Measurements from ENCODE around the gene KRT25. TPM values are rescaled to one million over a fixed set of nuclear protein-coding genes. Genes with fewer than 3 reads are reported as not detected.
"Not testable (repeated sequence)": the region's sequence is repeated elsewhere in the genome, so short reads cannot be mapped to it uniquely, and the experiment has no call there.

KRT25 gene
- total RNA-seq, 1 experiment from 2014 or later = not detected

DNA sequence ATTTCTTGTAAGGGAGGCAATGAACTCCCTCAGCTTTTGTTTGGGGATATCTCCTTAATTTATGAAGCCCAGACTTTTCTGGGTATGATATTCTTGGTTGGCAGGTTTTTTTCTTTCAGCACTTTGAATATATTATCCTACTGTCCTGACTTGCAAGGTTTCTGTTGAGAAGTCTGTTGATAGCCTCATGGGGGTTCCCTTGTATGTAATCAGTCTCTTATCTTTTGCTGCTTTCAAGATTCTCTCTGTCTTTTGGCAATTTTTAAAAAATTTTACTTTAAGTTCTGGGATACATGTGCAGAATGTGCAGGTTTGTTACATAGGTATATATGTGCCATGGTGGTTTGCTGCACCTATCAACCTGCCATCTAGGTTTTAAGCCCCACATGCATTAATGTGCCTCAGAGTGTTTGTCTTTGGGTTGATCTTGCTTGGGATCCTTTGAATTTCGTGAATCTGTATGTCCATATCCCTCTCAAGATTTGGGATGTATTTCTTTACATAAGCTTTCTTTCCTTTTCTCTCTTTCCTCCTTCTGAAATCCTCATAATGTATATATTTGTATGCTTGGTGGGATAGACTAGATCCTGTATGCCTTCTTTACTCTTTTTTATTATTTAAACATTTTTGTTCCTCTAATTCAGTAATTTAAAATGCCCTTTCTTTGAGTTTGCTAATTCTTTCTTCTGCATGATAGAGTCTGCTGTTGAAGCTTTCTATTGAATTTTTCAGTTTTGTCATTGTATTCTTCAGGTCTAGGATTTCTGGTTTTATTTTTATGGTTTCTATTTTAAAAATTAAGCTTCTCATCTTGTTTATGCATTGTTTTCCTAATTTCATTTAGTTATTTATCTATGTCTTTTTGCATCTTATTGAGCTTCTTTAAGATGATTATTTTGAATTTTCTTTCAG lies 5.2 kb upstream of the KRT25 start:
- Mint-ChIP-seq H3K36me3 (ENCODE audit: insufficient read depth, unreplicated experiment) (peaks cover 5% of the 10 kb centered on the region), H3K27ac (ENCODE audit: low read depth, unreplicated experiment) (no peak overlapping the region), H3K4me3 (ENCODE audit: unreplicated experiment) (no peak overlapping the region), H3K9me3 (ENCODE audit: unreplicated experiment) (peaks cover 39% of the 10 kb centered on the region), H3K4me1 (ENCODE audit: insufficient read depth, unreplicated experiment) (no peaks in the 10 kb centered on the region), H3K27me3 (ENCODE audit: insufficient read depth, unreplicated experiment) (peaks cover 35% of the 10 kb centered on the region)
- TF ChIP-seq, protein P1, sequence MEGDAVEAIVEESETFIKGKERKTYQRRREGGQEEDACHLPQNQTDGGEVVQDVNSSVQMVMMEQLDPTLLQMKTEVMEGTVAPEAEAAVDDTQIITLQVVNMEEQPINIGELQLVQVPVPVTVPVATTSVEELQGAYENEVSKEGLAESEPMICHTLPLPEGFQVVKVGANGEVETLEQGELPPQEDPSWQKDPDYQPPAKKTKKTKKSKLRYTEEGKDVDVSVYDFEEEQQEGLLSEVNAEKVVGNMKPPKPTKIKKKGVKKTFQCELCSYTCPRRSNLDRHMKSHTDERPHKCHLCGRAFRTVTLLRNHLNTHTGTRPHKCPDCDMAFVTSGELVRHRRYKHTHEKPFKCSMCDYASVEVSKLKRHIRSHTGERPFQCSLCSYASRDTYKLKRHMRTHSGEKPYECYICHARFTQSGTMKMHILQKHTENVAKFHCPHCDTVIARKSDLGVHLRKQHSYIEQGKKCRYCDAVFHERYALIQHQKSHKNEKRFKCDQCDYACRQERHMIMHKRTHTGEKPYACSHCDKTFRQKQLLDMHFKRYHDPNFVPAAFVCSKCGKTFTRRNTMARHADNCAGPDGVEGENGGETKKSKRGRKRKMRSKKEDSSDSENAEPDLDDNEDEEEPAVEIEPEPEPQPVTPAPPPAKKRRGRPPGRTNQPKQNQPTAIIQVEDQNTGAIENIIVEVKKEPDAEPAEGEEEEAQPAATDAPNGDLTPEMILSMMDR (IDR thresholded peaks at IDR 0.05; ENCODE audit: unreplicated experiment) = no peak
- intact Hi-C loops (cut with micrococcal nuclease) = no loop called here
- BruUV-seq (replicated peaks) = no TSS peak
- ChIA-PET CTCF (interaction anchor here (0.6 to 0.7 kb wide), 2 partner anchors 103 to 109 kb away, joined by 3 read pairs; no protein-coding TSS in a partner anchor), POLR2A (interaction anchor here (0.7 kb wide), 1 partner anchor 761 kb away, joined by 6 read pairs; no protein-coding TSS in a partner anchor)
- no peak for DNase-seq (ENCODE audit: unreplicated experiment)

GRCh38 chr17:40753804-40754203 lies 1.3 kb downstream of the KRT25 start:
- DNase-seq (ENCODE audit: unreplicated experiment) = no peak
- Mint-ChIP-seq H3K27ac (ENCODE audit: low read depth, unreplicated experiment) (no peak overlapping the region), H3K4me3 (ENCODE audit: unreplicated experiment) (no peak overlapping the region), H3K27me3 (ENCODE audit: insufficient read depth, unreplicated experiment) (peaks cover 67% of the 10 kb centered on the region), H3K4me1 (ENCODE audit: insufficient read depth, unreplicated experiment) (no peaks in the 10 kb centered on the region), H3K36me3 (ENCODE audit: insufficient read depth, unreplicated experiment) (no peaks in the 10 kb centered on the region), H3K9me3 (ENCODE audit: unreplicated experiment) (peaks cover 8% of the 10 kb centered on the region)
- no TSS peak for BruUV-seq (replicated peaks)
- TF ChIP-seq, protein P1 (IDR thresholded peaks at IDR 0.05; ENCODE audit: unreplicated experiment) = no peak
- ChIA-PET POLR2A (interaction anchor here (1.0 to 1.6 kb wide), 2 partner anchors 8 to 257 kb away, joined by 4 to 6 read pairs; no protein-coding TSS in a partner anchor), CTCF (interaction anchor here (0.7 kb wide), 1 partner anchor 10 kb away, joined by 3 read pairs; no protein-coding TSS in a partner anchor)
- intact Hi-C loops (cut with micrococcal nuclease) = no loop called here

DNA sequence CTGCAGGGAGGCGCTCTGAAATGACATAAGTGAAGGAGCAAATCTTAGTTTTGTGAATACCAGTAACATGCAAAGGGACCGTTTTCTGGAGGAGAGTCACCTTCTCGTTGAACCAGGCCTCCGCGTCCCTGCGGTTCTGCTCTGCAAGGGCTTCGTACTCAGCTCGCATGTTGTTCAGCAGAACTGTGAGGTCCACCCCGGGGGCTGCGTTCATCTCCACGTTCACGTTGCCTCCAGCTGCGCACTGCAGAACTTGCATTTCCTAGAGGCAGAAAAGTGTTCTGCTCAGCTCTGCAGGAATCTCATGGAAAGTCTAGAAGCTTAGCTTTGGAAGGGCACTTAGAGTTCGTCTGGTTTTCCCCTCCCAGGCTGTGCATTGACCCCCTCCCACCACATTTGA lies 4.1 kb downstream of the KRT25 start:
- TF ChIP-seq, protein P1 (IDR thresholded peaks at IDR 0.05; ENCODE audit: unreplicated experiment) = no peak
- no peaks in the 10 kb centered on the region for H3K9me3 Mint-ChIP-seq (ENCODE audit: unreplicated experiment)
- no peaks in the 10 kb centered on the region for H3K36me3 Mint-ChIP-seq (ENCODE audit: insufficient read depth, unreplicated experiment)
- BruUV-seq (replicated peaks) = no TSS peak
- peaks cover 64% of the 10 kb centered on the region for H3K27me3 Mint-ChIP-seq (ENCODE audit: insufficient read depth, unreplicated experiment)
- ChIA-PET POLR2A (no interaction called here), CTCF (interaction anchor here (0.6 kb wide), 1 partner anchor 1197 kb away, joined by 3 read pairs; no protein-coding TSS in a partner anchor)
- intact Hi-C loops (cut with micrococcal nuclease) = no loop called here
- H3K4me1 Mint-ChIP-seq (ENCODE audit: insufficient read depth, unreplicated experiment) = no peaks in the 10 kb centered on the region
- DNase-seq (ENCODE audit: unreplicated experiment) = no peak
- H3K4me3 Mint-ChIP-seq (ENCODE audit: unreplicated experiment) = no peak overlapping the region
- H3K27ac Mint-ChIP-seq (ENCODE audit: low read depth, unreplicated experiment) = no peak overlapping the region

DNA sequence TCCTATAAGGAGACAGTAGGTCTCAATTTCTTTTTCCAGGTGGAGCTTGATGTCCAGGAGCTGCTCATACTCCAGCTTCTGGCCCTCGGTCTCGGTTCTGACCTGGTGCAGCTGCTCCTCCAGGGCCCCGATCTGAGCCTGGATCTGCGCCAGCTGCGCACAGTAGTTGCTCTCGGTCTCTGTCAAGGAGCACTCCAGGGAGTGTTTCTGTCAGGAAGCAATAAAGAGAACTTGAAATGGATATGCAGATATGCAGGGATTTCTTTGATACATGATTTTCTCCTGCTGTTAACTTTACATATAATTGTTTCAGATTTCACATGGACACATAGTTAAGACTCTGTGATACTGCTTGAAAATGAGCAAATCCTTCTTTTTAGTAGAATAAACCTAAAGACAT lies 4.7 kb downstream of the KRT25 start:
- Mint-ChIP-seq H3K9me3 (ENCODE audit: unreplicated experiment) (no peaks in the 10 kb centered on the region), H3K4me3 (ENCODE audit: unreplicated experiment) (no peak overlapping the region), H3K27me3 (ENCODE audit: insufficient read depth, unreplicated experiment) (peaks cover 64% of the 10 kb centered on the region), H3K27ac (ENCODE audit: low read depth, unreplicated experiment) (no peak overlapping the region), H3K4me1 (ENCODE audit: insufficient read depth, unreplicated experiment) (no peaks in the 10 kb centered on the region), H3K36me3 (ENCODE audit: insufficient read depth, unreplicated experiment) (no peaks in the 10 kb centered on the region)
- TF ChIP-seq, protein P1 (IDR thresholded peaks at IDR 0.05; ENCODE audit: unreplicated experiment) = no peak
- DNase-seq (ENCODE audit: unreplicated experiment) = no peak
- POLR2A ChIA-PET = no interaction called here
- BruUV-seq (replicated peaks) = no TSS peak
- CTCF ChIA-PET = interaction anchor here (0.6 to 0.7 kb wide), 2 partner anchors 42 to 1198 kb away, joined by 3 to 6 read pairs; no protein-coding TSS in a partner anchor
- intact Hi-C loops (cut with micrococcal nuclease) = no loop called here

DNA sequence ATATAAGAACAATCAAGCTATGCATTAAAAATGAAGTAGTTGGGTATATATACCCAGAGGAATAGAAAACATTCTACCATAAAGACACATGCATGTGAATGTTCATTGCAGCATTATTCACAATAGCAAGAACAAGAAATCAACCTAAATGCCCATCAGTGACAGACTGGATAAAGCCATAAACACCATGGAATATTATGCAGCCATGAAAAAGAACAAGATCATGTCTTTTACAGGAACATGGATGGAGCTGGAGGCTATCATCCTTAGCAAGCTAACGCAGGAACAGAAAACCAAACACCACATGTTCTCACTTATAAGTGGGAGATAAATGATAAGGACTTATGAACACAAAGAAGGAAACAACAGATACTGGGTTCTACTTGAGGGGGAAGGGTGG lies 6.5 kb downstream of the KRT25 start:
- intact Hi-C loops (cut with micrococcal nuclease); CTCF ChIA-PET; H3K4me1 Mint-ChIP-seq (ENCODE audit: insufficient read depth, unreplicated experiment); H3K9me3 Mint-ChIP-seq (ENCODE audit: unreplicated experiment); DNase-seq (ENCODE audit: unreplicated experiment); POLR2A ChIA-PET; H3K4me3 Mint-ChIP-seq (ENCODE audit: unreplicated experiment); H3K36me3 Mint-ChIP-seq (ENCODE audit: insufficient read depth, unreplicated experiment); H3K27ac Mint-ChIP-seq (ENCODE audit: low read depth, unreplicated experiment); BruUV-seq (replicated peaks): not testable (repeated sequence)
- peaks cover 55% of the 10 kb centered on the region for H3K27me3 Mint-ChIP-seq (ENCODE audit: insufficient read depth, unreplicated experiment)
